ENCODE measurements around the gene ADSL.

- TF ChIP-seq EZH2phosphoT487 (IDR thresholded peaks at IDR 0.05; ENCODE audit: borderline replicate concordance, low read depth, low read length) = no peak
- TF ChIP-seq, protein P1, sequence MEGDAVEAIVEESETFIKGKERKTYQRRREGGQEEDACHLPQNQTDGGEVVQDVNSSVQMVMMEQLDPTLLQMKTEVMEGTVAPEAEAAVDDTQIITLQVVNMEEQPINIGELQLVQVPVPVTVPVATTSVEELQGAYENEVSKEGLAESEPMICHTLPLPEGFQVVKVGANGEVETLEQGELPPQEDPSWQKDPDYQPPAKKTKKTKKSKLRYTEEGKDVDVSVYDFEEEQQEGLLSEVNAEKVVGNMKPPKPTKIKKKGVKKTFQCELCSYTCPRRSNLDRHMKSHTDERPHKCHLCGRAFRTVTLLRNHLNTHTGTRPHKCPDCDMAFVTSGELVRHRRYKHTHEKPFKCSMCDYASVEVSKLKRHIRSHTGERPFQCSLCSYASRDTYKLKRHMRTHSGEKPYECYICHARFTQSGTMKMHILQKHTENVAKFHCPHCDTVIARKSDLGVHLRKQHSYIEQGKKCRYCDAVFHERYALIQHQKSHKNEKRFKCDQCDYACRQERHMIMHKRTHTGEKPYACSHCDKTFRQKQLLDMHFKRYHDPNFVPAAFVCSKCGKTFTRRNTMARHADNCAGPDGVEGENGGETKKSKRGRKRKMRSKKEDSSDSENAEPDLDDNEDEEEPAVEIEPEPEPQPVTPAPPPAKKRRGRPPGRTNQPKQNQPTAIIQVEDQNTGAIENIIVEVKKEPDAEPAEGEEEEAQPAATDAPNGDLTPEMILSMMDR (conservative IDR thresholded peaks at IDR 0.05; ENCODE audit: low read length) = no peak
These were observed 74.2 kb downstream of the ADSL start for GRCh38 chr22:40420341-40421081.
